DOHH2 (cell line): Measurements from ENCODE around the gene INPP4B.

Experiments used
- EZH2phosphoT487 ChIP-seq: fragments of 200-600 bp; sonication (generic); IDR thresholded peaks from 2 replicates; pipeline ENCODE4 v1.6.1; 2017; ENCODE audit warnings: borderline replicate concordance, mild to moderate bottlenecking, antibody characterized with exemption, low read length, moderate library complexity, mixed read lengths
- TF ChIP-seq, protein P1 (sequence below): fragments of 200-600 bp; sonication (generic); IDR thresholded peaks from one replicate; pipeline ENCODE4 v1.5.1; 2014; ENCODE audit warnings: antibody characterized with exemption, mild to moderate bottlenecking, low read depth, low read length; ENCODE audit not compliant: poor library complexity, severe bottlenecking

DNA sequence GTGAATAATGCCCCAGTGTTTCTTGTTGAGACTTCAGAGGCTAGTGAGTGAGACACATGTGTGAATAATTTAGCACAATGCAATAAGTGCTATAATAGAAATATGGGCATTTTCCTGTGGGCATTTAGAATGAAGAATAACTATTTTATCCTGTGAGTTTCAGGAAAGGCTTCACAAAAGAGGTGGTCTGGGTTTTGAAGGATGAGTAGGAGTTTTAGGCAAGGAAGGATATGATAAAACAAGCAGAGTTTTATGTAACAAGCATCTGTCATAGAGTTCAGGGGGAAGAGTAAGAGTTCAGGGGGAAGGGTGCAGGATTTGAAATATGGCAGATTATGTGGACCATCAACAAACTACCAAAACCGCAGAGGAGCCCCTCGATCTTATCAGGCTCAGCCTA lies 529.2 kb downstream of the INPP4B start:
- TF ChIP-seq, protein P1, sequence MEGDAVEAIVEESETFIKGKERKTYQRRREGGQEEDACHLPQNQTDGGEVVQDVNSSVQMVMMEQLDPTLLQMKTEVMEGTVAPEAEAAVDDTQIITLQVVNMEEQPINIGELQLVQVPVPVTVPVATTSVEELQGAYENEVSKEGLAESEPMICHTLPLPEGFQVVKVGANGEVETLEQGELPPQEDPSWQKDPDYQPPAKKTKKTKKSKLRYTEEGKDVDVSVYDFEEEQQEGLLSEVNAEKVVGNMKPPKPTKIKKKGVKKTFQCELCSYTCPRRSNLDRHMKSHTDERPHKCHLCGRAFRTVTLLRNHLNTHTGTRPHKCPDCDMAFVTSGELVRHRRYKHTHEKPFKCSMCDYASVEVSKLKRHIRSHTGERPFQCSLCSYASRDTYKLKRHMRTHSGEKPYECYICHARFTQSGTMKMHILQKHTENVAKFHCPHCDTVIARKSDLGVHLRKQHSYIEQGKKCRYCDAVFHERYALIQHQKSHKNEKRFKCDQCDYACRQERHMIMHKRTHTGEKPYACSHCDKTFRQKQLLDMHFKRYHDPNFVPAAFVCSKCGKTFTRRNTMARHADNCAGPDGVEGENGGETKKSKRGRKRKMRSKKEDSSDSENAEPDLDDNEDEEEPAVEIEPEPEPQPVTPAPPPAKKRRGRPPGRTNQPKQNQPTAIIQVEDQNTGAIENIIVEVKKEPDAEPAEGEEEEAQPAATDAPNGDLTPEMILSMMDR: no peak
- no peak for TF ChIP-seq EZH2phosphoT487
